Muscle of back (tissue), 11 donors: ENCODE measurements around the gene ZNF521. TPM values are rescaled to one million over a fixed set of nuclear protein-coding genes. Genes with fewer than 3 reads are reported as not detected.

ENCODE experiments used
- DNase-seq, 3 donors: peaks; one replicate each; pipeline versions ENCODE4 v3.0.0 to v3.0.0-alpha.2; 2013
- polyA plus RNA-seq, 10 donors: library from polyadenylated mRNA; unstranded; fragments of 120-200 nt; gene quantifications; one replicate each; pipeline ENCODE4 v1.2.1, GENCODE V29; 2013; ENCODE audit not compliant: insufficient read length in 10 of 10

Gene ZNF521
- polyA plus RNA-seq, 10 donors, result 36.4 to 54.8 (median 43.6) TPM

DNA sequence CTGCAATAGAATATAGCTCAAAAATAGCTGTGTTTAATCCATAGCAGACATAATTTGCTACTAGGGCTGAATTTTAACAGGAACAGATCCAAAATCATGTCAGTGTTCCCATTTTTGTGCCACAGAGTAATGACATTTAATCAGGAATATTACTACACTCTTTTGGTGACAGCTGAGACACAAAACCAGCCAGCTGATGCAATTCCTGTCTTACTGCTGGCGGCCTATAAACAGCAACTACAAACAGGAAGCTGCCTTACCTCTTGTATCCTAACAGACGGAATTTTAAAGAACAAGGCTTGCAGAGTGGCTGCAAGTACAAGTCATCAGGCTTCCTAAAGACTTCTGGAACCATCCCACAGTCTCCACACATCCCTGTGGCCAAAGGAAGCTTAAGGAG lies 218.1 kb downstream of the ZNF521 start:
- DNase-seq, result no peak

DNA sequence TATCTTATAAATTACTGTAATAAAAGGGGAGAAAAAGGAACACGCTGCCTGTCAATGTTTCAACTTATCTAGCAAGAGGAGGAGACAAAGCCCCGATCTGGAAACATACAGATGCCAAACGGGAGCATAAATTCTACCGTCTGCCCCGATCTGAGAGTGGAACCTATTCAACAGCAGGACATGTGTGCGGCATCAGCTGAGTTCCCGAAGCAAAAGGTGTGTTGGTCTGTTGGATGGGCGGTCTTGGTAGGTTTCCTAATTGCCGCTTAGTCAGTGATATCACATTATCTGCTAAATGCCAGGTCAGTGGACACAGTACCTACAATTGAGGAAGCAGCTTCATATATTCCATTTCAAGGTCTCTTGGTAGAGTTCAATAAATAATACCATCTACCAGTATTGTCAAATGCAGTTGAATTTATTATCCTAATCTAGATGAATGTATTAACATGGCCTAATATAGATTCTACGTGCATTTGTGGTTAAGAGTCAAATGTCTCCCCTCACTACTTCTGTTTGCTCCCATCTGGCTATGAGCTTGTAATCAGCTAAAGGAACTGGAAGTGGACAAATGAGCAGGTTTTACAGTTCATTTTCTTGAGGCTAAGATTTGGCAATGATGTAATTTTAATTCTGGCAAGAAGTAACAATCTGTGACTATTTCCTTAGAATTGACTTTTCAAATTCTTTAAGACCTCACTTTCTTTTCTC lies 219.0 kb downstream of the ZNF521 start:
- no peak for DNase-seq

DNA sequence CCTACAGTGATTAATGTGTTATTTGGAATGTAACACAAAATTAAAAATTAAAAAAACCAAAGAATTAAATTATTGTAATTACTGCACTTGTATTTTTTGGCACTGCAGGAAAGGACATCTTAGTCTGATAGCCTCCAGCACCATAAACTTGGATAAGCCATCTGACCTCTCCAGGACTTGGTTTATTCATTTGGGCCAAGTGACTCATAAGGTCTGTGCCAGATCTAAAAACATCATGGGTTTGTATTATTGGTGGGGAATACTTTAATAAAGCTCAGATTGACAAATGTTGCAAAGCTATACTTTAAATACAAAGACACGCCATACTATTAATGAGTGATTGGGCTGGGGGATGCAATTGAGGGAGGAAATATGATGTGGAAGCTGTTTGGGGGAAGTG lies 225.2 kb downstream of the ZNF521 start:
- DNase-seq, result no peak

GRCh38 chr18:25125680-25126079 lies 226.3 kb downstream of the ZNF521 start:
- no peak for DNase-seq

DNA sequence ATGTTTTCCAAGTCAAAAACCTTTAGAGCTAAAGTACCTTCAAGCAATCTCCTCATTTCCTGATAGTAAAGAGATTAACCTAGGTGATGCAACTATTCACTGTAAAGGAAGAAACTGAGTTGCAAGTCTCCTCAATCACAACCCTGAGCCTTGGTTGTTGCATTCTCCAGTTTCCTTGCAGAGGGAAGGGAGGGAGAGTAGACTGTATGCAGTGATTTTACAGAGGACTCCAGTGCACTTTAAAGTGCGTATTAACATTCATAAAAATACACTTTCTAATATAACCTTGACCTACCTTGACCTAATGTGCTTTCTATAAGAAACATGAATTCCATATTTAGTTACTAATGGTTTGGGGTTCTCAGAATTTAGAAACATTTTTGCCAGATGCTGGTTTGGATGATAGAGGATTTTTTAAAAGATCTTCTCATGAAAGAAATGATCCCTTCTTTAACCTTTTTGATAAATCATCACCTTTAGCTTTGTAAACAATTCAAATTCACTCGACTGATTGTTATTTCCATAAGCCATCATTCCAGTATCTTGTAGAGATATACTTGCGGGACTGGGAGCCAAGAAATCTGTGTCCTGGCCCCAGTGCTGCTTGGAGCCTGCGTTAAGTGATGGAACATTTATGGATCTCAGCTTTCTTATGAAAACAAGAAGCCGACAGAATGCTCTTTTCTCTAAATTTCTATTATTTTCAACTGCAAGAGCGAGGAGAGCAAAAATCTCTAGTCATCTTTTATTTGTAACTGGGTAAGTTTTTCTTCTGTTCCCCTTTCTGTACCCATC lies 228.3 kb downstream of the ZNF521 start:
- DNase-seq, result no peak

GRCh38 chr18:25121442-25121841 lies 230.5 kb downstream of the ZNF521 start:
- DNase-seq, result no peak

DNA sequence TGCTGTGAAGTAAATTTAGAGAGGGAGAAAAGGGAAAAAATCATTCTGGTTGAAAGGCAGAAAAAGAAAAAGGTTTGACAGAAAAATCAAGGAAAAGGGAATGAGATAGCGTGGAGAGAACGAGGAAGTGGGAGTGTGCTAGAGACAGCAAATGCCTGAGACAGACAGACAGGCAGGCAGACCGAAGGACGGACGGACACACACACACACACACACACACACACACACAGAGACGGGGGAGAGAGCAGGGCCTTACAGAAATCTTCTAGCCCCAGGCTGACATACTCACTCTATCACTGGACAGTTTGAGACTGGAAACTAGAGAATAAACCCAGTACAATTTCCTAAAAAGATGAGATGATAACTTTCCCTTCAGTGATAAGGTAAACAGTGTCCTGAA lies 238.4 kb downstream of the ZNF521 start:
- DNase-seq, result no peak

DNA sequence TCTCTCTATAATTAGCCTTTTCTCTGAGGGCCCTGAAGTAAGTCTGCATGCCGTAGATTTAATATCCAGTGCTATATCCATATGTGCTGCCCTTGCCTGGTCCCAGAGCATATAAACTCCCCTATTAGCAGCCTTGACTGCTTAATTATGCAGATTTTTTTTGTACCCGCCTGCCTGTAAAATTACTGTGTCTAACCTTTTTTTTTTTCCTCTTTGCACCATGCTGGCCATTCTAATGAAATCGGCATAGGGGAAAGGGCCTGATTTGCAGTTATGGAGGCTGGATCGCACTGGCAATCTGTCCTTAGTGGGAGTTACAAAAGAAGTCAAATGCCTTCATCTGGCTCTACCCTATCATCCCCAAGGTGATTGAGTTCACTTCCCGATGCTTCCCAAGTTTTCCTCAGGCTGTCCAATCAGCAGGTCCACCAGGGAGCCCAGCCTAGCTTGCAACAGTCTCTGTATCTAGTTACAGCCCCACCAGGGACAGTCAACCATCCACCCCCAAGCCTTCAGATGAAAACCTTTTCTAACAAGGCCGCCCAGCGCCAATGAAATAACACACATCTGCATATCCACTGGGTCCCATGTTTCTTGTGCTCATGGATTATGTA lies 239.0 kb downstream of the ZNF521 start:
- no peak for DNase-seq

DNA sequence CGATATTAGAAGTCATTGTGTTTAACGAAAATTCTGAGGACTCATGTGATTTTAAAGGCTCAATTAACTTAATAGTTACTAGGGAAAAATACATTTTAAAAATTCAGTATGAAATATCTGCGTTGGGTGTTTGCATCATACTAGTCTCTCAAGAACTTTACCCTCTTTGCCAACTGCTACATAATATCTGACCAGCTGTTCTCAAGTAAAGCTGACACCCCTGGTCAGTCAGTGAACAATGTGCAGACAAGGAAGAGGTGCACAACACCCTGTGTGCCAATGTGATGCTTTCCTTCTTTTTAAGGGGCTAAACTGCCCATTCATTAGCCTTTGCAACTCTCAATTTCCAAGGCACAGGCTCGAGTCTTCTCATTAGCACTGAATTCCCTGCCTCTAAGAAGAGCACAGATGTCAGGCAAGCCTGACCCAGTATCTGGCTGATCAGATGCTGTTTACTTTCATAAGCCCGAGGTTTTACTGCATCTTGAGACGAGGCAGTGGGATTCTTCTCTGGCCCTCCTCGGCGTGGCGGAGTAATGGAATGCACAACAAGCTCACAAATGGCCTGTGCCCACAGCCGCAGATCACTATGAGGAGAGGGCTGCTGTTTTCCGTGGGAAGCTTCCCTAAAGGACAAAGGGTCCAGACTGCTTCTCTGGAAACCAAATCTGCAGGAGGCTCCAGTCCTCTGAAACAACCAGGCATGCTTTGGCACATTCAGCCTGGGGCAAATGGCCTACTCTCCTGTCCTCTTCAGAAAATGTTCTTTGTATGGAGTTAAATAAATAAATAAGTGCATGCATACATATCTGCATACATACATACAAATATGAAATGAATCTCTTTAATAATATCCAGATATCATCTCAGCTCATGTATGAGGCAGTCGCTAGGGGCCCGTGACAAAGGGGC lies 240.3 kb downstream of the ZNF521 start:
- no peak for DNase-seq

GRCh38 chr18:25109484-25109883 lies 242.5 kb downstream of the ZNF521 start:
- DNase-seq, result no peak

DNA sequence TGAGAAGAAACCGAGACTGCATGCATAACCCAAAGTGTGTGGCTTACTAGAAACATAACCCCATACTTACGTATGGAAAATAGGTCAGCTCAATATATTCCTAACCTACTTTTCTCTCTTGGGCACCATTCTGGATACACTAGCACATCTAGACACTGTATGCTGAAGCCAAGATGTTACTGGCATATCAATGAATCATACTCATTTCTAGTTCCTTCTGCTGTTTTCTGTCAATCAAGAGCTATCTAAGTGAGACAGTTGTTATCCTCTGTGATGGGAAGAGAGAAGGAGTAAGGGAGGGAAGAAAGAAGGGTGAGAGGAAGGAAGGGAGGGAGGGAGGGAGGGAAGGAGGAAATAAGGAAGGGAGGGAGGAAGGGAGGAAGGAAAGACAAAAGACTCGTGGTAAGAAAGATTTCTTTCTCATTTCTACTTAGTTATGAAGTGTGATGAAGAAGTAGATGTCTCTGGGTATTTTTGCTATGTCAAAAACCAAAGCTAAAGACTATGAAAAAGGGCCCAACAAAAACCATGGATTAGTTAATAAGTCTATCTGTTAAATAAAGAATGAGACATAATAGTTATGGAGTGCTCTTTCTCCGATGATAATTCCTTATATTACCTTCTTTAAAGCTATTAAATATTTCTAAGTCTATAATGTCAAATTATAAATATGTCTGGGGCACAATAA lies 248.4 kb downstream of the ZNF521 start:
- no peak for DNase-seq

GRCh38 chr18:25102662-25103061 lies 249.3 kb downstream of the ZNF521 start:
- peak in 2 of 3 donors; percentile 19 to 43 for DNase-seq

DNA sequence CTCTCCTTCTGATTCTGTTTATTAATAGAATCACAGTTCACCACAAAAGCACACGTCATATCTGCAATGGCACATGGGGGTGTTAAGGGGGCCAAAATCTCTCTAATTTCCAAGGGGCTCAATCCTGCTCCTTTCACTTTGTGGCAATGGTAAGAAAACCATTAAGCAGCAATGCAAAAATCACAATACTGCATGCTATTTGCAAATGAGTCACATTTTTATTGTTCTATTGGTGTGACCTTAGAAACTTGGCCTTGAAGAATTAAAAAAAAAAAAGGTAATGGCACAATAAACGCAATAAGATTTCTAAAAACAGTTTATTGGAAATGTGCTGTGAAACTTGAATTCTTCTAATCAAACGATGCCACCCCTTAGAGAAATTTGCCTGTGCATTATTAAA lies 251.5 kb downstream of the ZNF521 start:
- no peak for DNase-seq

DNA sequence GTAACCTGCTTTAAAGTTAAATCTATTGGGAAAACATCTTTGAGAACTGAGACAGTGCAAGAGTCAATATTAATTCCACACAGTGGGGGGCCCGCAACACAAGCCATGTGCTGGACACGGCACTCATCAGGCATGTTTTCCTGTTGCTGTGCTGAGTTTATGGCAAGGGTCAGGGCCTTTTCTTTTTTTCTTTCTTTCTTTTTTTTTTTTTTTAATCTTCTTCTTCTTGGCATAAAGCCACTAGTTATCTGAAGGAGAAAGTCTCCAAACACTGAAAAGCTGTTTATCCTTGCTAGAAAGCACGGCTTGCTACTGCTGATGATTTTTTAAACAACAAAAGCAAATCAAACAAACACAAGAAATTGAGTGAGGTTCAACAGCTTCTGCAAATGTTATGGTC lies 252.1 kb downstream of the ZNF521 start:
- no peak for DNase-seq

GRCh38 chr18:25097569-25098056 lies 254.4 kb downstream of the ZNF521 start:
- no peak for DNase-seq

- DNase-seq, result no peak
Observed at GRCh38 chr18:25097057-25097456, 254.9 kb downstream of the ZNF521 start.

DNA sequence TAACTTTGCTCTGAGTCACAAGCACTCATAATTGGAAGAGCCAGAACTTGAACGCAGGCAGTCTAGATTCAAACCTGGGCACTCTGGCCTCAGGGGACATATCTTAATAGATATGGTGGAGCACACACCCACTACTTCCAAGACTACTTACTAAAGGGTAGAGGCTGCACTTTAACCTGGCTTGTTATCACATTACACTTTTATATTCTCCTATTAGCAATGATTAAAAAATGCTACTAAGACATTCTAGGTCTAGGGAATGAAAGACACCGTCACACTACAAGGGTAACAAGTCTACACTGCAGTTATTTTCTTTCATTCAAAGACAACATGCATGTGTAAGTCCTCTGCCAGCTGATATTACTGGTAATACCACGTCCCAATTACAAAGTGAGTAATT lies 258.8 kb downstream of the ZNF521 start:
- DNase-seq, result no peak

DNA sequence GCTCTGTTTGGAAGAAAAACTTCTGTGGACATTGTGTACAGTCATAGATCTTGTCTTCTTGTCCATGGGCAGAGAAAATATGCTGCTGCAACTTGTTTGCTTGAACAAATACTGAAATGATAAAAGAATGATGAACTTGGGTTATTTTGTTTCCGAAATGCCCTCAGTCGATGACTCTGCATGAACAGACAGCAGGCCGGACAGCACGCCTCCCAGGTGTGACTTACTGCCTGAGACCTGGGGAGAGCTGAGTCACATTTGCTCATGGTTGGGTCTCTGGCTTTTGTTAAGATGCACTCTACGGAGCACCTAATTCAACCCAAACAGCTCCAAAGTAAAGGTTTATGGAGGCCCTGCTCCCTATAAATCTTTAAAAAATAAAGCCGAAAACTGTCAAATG lies 262.5 kb downstream of the ZNF521 start:
- no peak for DNase-seq

DNA sequence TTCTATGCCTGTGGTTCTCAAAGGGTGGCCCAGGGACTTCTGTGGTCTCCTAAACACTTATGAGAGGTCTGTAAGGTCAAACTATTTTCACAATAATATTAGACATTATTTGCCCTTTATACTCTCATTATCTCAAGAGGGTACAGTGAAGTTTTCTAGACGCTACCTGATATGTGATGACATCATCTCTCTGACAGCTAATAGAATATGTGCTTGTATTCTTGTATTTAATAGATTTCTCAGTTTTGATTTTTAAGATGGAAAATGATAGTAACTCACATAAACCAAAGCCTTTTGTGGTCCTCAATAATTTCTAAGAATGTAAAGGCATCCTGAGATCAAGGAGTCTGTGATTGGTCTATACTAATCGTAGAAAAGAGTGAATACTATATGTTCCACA lies 265.1 kb downstream of the ZNF521 start:
- no peak for DNase-seq

DNA sequence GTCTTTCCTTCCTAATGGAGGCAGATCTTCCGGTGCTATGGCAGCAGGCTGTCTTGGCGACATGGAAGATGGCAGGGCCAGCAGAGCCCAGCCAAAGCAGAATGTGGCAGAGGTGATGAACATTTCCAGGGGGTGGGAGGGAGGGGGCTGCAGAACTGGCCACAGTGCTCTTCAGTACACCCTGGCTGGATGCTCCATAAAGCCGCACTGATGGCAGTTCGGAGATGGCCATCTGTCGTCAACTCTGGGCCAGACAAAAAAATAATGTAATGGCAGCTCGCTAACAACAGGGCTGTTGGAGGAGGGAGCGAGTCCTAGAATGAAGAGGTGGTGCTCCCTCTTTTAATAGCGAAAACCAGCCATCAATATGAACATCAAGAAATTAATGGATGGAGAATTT lies 271.0 kb downstream of the ZNF521 start:
- DNase-seq, result no peak

- no peak for DNase-seq
Observed at GRCh38 chr18:25080211-25080610, 271.8 kb downstream of the ZNF521 start.
